Left kidney (tissue), 2 donors: Measurements from ENCODE around the gene ADAP1. TPM values are rescaled to one million over a fixed set of nuclear protein-coding genes. Genes with fewer than 3 reads are reported as not detected.
A peak's percentile ranks its signal among the peaks of the same experiment; 100 is the strongest.
"Not testable (repeated sequence)": the region's sequence is repeated elsewhere in the genome, so short reads cannot be mapped to it uniquely, and the experiment has no call there.

Source experiments
- DNase-seq: peaks from one replicate; pipeline ENCODE4 v3.0.0-alpha.2; 2013
- polyA plus RNA-seq: library from polyadenylated mRNA; unstranded; fragments of 120-200 nt; gene quantifications from one replicate; pipeline ENCODE4 v1.2.1, GENCODE V29; 2013; ENCODE audit not compliant: insufficient read length

The ADAP1 gene
- polyA plus RNA-seq, 1 donor: 11.0 TPM

- no peak for DNase-seq
Observed at GRCh38 chr7:909358-910329, 44.8 kb downstream of the ADAP1 start.

DNA sequence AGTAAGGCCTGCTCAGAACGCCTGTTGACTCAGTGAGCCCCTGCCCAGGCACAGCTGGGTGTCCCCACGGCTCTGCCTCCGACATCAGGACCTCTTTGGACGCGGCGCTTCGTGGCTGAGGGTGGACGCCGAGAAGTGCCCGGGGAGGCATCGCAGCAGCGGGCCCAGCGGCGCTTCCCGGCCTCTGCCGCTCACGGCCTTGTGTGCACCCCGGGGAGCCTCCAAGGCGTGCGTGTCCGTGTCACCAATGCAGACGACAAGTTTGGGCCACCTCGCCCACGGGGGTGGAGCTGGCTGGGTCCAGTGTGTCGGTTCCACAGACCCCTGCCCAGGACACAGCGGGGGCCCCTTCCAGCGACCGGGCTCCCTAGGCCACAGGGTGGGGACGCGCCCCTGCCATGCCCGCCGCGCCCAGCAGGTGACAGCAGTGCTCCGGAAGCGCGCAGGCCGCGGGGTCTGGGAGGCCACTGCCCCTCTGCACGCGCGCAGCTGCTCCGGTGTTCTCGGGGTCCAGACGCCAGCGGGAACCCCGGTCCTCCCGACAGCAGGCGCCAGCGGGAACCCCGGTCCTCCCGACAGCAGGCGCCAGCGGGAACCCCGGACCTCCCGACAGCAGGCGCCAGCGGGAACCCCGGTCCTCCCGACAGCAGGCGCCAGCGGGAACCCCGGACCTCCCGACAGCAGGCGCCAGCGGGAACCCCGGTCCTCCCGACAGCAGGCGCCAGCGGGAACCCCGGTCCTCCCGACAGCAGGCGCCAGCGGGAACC, 45.7 kb downstream of the ADAP1 start:
- not testable (repeated sequence) for DNase-seq

- no peak for DNase-seq
Observed at GRCh38 chr7:908159-908581, 46.3 kb downstream of the ADAP1 start.

DNA sequence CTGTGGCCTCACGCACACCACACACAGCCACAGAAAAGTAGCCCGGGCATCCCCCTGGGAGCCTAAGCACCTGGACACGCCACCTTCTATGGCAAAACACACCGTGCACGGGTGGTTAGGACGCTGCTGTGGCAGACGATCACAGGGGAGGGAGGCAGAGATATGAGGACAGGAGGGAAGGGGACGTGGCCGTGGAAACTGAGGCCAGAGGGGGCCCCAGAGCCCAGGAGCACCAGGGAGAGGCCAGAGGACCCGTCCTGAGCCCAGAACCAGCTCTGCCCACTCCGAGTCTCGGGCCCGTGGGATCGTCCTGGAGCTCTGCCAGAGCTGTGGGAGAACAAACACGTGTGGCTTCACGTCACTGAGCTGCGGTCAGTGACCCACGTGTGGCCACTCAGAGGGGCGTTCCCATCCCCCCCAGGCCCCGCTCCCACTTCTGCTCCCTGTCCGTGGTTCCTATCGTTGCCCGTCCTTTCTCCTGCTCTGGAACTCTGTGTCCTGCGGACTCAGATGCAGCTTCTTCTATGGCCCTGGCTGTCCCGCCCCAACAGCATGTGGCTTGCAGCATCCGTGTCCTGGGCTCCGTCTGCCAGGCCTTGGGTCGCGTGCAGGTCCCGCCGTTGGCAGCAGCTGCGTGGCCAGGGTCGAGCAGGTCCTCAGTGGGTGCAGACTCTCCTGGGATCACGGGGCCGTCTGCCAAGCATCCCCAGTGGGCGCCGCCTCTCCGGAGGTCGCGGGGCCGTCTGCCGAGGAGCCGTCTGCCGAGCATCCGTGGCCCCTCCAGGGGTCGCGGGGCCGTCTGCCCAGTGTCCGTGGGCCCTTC, 47.1 kb downstream of the ADAP1 start:
- DNase-seq: no peak

DNA sequence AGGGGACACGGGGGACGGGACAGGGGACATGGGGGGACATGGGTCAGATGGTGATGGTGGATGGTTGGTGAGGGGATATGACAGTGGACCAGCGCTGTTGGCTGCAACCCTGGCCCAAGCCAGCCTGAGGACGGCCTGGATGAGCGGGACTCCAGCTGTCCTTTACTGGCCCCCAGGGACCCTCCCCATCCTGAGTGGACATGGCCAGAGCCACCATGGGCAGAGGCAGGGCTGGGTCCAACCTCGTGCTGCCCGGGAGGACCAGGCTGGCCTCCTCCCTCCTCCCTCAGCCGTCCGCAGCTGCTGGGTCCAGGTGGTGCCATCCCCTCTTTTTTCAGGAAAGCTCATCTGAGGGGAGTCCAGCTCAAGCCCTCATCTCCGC, 47.7 kb downstream of the ADAP1 start:
- no peak for DNase-seq

DNA sequence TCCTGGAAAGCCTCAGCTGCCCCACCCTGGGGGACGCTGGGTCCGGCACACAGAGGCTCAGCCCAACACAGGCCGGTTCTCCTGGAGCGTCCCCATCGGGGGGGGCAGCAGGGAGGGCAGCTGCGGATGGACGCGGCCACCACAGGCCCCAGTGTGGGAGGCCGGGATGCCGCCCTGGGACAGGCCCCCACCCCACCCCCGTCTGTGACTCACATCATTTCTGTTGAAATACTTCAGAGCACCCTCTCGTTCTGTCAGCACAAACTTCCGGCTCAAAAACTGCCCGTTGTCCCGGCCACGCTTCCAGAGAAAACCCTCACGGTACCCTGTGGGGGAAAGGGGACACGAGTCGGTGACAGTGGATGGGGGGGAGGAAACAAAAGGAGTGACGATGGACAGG, 49.6 kb downstream of the ADAP1 start:
- DNase-seq: no peak

- DNase-seq: no peak
Observed at GRCh38 chr7:903921-904755, 50.3 kb downstream of the ADAP1 start.

- DNase-seq: no peak
Observed at GRCh38 chr7:902996-903395, 51.5 kb downstream of the ADAP1 start.

GRCh38 chr7:901388-902154, 52.9 kb downstream of the ADAP1 start:
- peak; percentile 54 for DNase-seq

GRCh38 chr7:901041-901387, 53.5 kb downstream of the ADAP1 start:
- no peak for DNase-seq

DNA sequence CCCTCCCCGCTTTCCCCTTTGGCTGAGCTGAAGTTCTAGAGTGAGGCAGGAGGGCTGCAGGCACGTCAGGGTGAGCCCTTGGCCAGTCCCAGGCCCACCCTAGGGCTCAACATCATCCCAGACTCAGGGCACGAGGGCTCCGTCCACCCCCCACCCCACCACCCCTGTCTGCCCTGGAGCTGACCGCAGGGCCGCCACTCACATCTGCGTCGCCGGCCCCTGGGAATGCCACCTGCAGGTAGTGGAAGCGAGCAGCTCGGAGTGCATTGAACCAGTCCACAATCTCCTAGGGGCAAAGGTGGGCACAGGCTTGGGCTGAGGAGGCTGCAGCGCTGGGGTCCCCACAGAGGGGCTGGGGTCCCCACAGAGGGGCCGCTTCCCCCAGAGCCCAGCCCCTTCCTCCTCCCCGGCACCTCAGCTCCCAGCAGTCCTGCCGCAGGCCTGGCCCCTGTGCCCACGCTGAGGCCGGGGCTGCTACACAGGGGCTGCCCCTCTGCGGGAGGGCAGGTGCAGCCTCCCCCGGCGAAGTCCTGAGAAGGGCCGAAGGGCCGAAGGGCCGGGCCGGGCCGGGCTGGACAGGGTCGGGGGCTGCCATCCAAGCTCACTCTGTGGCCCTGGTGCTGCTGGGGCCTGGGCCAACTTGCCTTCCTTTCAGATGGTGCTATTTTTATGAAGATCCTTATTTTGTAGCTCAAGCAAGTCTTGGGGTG, 54.0 kb downstream of the ADAP1 start:
- no peak for DNase-seq

- DNase-seq: no peak
Observed at GRCh38 chr7:899806-900205, 54.7 kb downstream of the ADAP1 start.

GRCh38 chr7:898855-899681, 55.4 kb downstream of the ADAP1 start:
- DNase-seq: no peak

- no peak for DNase-seq
Observed at GRCh38 chr7:898460-898854, 56.0 kb downstream of the ADAP1 start.

DNA sequence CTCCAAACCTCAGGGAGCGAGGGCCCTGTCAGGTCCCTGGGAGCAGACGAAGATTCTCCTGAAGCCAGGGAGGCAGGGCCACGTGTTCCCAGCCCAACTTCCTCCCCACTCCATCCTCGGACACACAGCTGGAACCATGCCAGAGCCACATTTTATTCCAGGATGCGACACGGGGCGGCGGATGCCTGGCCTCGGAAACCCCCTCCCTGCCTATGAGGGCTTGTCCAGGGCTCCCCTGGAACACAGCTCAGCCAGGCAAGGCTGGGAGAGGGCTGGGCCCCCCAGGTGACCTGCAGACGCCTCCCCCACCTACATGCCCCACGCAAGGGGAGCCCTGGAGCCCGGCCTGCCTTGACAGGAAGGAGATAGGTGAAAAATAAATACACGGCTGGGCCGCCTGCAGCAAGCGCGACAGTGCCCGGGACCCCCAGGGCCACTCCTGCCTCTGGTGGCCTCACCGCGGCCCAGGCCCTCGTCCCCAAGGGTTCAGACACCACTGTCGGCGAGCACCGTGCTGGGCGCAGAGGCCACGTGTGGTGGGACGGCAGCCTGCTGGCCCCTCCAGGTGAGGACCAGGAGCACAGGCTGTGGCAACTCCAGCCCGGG, 56.6 kb downstream of the ADAP1 start:
- DNase-seq: peak; percentile 44

- no peak for DNase-seq
Observed at GRCh38 chr7:897086-897485, 57.4 kb downstream of the ADAP1 start.

DNA sequence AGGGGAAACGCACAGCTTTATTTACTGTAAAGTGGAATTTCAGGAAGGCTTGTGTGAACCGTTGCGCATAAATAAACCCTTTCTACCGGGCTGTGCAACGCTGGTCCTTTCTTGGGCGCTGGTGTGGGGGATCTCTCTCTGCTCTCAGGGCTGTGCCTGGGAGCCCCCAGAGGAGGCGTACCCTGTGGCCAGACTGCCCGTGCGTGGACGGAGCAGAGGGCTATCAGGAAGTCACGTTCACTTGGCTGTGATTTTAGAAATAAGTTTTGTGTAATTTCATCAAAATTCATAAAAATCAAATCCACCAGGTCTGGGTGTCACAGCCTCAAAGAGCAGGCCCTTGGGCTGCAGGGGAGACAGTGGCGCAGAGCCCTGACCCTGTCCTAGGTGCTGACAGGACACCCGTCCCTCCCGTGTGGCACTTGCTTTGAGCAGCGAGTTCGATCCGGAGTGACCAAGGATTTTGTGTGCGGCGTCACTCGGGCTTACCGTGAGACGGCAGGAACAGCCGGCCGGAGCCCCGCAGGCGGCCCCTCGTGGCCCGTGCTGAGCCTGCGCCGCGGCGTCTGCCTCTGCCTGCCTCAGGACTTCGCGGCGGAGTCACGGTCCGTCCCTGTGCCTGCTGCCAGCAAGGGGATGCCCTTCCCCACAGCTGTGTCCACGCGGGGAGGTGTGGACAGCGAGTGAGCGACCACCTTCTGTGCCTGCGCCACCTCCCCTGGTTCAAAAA, 58.0 kb downstream of the ADAP1 start:
- no peak for DNase-seq
